GM18907 (cell line): Measurements from ENCODE around the gene C2orf42.
"Not testable (repeated sequence)": the region's sequence is repeated elsewhere in the genome, so short reads cannot be mapped to it uniquely, and the experiment has no call there.

Experiments used
- ATAC-seq: cut with Tn5 transposase; IDR thresholded peaks from one replicate; pipeline ENCODE4 v1.9.1; 2021; ENCODE audit warnings: mild to moderate bottlenecking, moderate library complexity; ENCODE audit not compliant: unreplicated experiment

The C2orf42 gene

DNA sequence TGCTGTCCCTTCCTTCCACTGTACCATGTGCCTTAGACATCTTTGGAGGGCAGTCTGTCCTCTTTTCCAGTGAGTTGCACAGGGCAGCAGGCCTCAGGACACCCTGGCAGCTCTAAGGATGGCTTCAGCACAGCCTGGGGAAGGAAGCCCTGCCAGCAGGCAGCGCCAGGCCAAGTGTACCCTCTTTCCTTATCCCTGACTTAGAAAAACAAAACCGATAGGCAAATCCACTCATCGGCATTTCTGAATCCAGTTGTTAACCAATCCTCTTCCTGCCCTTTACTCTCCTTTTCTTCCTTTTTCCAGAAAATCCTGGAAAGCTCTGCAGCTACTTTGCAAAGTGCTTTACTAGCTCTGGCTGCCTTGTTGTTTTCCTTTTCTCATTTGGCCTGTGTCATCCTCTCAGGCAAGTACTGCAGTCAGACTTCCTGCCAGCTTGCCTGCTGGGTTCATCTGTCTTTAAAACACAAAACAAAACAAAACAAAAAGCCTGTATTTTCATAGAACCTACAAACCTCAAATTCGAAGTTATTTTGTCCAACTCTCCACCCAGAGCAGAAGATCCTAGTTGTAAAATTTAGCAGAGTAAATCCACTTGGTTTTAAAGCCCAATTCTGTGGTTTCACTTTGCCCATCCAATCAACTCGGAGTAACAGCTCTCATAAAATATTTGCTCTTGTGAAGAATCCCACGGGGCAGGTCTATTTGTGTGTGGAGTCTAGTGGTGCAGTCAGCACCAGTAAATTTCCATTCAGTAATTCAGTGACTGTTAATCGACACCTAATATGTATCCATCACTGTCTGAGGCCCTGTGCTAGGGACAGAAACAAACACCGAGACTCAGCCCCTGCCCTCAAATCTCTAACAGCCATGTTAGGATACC is 58.3 kb downstream of the C2orf42 start:
- peak; percentile 58 for ATAC-seq

DNA sequence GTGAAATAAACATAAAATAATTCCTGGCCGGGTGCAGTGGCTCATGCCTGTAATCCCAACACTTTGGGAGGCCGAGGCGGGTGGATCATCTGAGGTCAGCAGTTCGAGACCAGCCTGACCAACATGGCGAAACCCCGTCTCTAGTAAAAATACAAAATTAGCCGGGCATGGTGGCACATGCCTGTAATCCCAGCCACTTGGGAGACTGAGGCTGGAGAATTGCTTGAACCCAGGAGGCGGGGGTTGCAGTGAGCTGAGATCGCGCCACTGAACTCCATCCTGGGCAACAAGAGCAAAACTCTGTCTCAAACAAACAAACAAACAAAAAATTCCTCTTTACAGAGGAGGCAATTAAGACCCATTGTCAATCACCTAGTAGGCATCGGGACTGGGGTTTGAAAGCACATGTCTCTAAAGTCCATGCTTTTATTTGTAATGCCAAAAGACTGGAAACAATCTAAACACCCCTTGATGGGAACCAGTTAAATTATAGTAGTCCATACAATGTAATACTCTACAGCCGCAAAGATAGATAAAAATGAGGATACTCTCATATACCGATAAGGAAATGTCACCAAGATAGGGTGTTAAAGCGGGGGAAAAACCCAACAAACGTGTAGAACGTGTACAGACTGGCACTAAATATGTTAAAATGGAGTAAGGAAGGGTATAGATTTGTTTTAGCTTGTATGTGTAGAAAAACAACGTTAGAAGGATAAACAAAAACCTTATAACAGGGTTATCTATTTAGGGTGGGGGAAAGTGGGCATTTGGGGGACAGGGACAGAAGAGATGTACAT is 59.3 kb downstream of the C2orf42 start:
- not testable (repeated sequence) for ATAC-seq

DNA sequence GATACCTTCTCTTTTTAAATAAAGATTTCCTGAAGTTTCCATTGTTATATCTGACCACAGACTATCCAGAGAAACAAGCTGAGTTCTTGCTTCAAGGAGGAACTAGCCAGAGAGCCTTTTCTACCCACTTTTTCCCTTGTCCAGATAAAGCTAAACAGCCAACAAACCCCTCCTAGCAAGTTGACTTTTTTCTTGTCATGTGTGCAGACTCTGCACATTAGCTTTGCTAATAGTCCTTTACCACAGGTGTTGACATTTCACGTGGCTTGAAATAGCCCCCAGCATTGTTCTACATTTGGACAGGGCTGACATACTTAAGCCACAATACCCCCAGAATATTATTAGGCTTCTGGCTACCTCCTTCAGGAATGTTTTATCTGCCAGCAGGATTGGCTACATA is 62.8 kb downstream of the C2orf42 start:
- no peak for ATAC-seq

DNA sequence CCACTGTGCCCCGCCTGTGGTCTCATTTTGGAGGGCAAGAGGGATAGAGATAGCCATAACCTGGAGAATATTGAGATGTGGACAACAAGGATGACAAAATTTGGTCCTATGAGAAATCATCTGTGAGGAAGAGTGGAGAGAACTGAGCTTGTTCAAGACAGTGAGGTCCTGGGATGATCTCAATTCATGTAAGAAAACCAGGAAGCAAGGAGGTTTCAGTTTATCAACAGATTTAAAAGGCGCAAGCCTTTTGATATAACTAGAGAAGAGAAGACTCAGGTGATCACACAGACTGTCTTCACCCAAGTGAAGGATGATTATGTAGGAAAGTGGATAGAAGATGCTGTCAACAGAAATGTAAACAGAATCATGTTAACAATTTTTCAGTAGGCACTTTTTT is 64.4 kb downstream of the C2orf42 start:
- ATAC-seq: no peak

DNA sequence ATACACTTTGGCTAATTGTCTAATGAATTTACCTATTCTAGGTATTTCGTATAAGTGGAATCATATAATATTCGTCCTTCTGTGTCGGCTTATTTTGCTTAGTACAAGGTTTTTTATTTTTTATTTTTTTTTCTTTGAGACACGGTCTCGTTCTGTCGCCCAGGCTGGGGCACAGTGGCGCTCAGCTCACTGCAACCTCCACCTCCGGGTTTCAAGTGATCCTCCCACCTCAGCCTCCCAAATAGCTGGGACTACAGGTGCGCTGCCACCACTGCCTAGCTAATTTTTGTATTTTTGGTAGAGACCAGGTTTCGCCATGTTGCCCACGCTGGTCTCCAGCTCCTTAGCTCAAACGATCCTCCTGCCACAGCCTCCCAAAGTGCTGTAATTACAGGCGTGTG is 65.3 kb downstream of the C2orf42 start:
- no peak for ATAC-seq

DNA sequence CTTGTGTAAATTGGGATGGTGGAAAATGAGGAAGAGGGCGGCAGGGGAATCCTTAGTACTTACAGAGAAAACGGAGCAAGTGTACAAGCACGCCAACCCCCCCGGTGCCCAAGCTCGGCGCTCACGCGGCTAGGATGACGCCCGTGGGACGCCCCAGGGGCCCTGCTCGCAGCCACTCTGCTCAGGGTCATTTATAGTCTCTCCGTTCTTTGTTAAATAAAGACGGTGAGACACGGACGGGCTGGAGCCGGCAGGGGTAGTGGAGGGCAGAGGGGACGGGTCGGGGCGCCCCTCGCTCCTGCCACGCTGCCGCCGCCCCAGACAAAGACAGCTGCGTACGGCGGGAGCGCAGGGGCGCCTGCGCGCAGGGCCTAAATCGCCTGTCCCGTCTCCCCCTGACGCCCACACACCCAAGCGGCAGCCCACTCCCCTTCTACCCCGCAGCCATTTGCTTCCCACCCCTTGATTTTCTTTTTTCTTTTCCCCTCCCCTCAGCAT is 65.8 kb downstream of the C2orf42 start:
- ATAC-seq: peak; percentile 34

DNA sequence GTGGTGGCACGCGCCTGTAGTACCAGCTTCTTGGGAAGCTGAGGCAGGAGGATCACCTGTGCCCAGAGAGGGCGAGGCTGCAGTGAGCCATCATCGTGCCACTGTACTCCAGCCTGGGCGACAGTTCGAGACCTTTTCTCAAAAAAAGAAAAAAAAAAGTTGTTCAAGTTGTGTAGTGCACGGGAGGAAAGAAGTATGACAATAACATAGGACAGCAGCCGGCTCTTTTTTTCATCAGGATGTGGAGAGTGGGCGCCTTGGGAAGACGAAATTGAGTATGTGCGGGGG is 67.0 kb downstream of the C2orf42 start:
- no peak for ATAC-seq

DNA sequence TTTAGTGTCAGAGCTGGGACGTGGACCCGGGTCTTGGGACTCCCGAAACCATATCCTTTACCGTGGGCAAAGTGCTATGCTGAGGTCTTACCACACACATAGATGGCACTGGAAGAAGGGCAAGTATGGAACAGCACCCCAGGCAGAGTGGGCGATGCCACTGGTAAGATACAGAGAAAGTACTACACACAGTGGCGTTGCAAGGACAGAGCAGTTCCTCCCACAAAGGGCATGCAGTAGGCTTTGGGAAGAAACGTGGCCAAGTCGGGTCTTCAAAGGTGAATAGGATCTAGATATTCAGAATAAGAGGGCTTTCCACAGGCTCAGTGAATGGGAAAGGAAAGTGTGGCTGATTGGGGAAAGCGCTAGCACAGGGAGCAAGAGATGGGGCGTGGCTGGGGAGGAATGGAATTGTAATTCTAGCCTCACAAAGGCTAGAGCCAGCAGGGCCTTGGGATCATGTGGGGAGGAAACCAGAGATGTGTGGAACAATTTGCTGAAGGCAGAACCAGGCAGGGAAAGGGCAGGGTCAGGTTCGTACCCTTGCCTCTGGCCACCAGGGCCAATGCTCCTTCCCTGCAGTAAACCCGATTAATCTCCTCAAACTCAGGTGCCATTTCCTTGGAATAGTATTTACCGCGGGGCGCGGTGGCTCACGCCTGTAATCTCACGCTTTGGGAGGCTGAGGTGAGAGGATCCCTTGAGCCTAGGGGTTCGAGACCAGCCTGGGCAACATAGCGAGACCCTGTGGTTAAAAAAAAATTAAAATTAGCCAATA is 67.6 kb downstream of the C2orf42 start:
- no peak for ATAC-seq

DNA sequence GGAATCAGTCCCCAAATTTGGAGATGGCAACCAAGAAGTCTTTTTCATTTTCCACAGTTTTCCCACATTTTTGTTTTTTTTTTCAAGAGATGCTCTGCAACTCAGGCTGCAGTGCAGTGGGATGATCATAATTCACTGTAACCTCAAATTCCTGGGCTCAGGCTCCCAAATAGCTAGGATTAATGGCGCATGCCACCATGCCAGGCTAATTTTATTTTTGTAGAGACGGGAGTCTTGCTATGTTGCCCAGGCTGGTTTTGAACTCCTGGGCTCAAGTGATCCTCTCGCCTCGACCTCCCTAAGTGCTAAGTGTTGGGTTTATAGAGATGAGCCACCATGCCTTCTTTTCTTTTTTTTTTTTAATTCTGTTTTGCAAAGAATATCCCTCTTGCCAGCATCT is 68.3 kb downstream of the C2orf42 start:
- no peak for ATAC-seq

DNA sequence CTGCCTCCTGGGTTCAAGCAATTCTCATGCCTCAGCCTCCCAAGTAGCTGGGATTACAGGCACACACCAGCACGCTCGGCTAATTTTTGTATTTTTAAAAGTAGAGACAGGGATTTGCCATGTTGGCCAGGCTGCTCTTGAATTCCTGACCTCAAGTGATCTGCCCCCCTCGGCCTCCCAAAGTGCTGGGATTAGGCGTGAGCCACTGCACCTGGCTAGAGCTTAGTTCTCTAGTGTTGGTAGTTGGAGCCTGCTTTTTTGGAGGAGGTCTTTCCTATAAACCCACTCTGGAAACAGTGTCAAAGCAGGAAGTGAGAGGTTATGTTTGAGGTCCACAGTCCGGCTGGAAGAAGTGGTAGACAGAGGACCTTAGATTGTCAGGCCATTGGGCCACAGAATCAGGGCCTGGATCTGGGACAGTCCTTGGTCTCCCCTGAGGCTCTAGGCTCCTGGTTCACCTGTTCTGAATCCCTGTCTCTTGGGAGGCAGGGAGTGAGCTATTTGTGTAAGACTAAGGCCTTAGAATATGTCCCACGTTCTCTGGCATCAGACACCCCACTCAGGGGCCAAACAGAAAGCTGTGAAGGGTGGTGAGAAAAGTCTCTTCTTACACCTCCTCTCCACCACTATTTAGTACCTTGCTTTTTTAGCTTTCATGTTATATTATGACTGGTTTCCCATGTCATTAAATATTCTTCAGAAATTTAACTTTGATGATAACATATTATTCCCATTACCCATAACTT is 69.0 kb downstream of the C2orf42 start:
- no peak for ATAC-seq

DNA sequence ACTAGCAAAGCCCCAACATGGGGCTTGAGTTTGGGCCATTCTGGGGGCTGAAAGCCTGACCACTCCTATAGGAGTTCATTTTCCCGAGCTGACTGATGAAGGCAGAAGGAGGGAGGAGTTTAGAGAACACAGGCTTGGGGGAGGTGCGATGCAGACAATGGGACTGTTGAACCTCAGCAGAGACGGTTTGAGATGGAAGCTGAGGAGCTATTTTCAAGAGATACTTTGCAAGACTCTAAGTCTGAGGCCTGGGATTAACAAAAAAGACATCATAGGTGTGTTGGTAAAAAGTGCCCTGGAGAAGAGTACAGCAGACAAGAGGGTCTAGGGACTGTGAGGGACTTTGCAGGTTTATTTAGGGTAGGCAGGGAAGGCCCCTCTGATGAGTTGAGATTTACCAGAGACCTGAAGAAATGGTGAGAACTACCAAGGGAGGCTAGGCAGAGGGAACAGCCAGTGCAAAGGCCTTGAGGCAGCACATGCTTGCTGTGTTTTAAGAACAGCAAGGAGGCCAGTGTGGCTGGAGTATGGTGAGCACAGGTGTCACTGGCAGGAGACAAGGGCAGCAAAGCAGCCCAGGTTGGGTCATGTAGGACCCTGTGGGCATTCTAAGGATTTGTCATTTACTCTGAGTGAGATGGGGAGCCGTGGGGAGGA is 71.9 kb downstream of the C2orf42 start:
- ATAC-seq: no peak

DNA sequence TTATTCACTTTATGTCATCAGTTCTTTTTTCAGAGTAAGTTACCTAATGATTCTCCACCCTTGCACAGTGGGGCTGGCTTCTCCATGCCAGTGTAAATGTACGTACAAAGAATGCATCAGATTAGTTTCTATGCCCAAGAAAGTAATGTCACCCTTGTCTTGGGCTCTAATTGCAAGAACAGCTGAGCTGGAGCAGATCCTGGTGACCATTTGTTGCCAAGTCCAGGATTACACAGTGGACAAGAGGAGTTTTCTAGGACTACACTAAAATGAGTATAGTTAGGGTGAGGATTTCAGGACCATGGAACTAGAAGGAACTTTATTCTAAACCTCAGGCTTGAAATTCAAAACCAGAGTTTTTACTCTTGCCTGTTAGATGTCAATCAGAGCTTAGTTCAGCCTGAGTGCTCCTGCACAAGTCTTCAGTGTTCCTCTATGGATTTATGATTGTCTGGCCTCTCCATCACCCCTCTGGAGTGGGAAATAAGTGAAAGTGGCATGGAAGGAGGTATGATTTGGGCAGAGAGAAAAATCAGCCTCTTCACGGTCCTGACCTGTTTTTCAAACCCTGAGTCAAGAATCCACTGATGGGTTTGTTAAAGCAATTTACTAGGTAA is 73.8 kb downstream of the C2orf42 start:
- no peak for ATAC-seq

DNA sequence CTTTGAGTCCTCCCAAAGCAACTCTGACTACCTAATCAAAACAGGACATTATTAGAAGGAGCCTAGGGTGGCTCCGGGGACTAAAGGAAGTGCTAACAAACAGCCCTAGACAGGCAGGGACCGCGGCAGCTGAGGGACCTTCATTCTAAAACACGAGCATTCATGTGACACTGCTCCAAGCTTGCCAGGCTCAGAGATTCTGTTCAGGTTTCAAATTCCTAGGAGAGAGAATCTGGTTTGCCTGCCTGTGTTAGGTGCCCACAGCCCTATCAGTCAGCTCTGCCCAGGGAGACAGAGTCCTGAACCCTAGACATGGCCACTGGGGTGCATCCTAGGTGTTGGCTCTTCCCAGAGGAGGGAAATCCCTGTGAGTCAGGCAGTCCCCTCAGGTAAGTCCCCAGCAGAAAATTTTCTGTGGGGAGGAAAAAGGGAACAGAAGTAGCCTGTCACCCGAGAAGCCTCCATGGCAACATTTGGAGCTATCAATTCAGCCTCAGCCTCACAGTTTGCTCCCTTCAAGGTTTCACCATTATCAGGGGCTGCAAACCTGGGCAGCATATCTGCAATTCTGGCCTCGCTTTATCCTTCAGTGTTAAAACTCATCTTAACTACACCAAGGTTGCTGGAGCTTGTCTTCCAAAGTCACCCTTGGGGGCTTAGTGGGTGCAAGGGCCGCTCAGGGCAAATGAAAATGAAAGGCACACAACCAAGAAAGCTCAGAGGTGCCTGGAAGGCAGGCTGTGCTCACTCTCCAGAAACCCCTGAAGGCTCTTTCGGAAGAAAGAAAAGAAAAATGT is 75.0 kb downstream of the C2orf42 start:
- ATAC-seq: peak; percentile 56

DNA sequence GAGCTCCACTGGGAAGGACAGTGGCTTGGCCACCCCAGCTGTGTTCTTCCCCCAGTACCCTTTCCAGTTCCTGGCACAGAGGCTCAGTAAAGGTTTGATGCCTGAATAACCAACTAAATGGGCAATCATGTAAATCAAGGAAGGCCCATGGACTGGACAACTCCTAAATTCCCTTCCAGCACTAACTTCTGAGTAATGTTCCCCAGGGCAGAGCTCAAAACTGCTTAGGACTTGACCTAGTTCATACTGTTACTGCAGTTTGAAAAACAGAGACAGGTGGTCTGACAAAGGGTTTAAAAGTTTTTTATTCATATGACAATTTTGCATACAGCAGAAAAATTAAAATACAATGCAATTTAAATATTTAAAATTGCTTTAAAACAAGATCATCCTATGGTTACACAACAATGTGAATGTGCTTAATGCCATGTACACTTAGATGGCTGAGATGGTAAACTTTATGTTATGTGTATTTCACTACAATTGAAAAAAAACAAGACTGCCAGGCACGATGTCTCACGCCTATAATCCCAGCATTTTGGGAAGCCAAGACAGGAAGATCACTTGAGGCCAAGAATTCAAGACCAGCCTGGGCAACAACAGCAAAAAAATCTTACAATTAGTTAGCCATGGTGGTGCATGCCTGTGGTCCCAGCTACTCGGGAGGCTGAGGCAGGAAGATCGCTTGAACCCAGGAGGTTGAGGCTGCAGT is 77.3 kb downstream of the C2orf42 start:
- ATAC-seq: no peak

DNA sequence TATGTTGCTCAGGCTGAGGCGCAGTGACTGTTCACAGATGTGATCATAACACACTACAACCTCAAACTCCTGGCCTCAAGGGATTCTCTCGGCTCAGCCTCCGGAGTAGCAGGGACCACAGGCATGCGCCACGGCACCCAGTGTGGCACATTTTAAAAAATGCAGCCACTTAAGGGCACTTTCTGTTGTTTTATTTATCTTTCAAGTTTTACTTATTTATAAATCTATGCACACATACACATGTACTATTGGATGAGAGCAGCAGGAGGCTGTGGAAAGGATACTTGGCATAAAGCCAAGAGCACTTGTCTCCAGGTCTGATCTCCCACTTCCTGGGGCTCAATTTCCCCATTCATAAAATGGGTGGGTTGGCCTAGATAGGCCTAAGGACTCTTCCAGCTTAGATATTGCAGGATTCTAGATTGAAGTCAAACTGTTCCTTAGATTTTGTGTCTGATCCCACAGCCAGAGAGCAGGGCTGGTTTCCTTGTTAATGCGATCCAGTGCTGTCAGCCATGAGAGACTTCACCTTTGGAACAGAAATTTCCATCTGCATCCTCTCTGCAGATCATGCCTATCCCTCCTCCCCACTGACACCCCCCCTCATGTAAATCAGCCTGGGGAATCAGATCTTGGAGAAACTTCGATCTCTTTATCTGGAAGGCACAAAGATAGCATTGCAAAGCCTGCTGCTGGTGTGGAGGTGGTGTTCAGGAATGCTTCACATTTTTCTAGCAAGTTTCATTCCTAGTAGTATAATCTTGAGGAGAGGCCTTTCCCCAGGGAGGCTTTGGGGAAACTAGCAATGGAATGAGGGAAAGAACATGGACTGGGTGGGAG is 78.8 kb downstream of the C2orf42 start:
- no peak for ATAC-seq

DNA sequence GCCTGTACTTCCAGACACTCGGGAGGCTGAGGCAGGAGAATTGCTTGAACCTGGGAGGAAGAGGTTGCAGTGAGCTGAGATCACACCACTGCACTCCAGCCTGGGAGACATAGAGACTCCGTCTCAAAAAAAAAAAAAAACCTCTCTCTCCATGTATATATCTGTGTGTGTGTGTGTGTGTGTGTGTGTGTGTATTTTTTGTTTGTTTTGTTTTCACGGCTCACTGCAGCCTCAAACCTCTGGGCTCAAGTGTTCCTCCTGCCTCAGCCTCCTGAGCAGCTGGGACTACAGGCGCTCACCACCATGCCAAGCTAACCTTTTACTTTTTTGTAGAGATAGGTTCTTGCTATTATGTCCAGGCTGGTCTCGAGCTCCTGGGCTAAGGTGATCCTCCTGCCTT is 80.4 kb downstream of the C2orf42 start:
- not testable (repeated sequence) for ATAC-seq

DNA sequence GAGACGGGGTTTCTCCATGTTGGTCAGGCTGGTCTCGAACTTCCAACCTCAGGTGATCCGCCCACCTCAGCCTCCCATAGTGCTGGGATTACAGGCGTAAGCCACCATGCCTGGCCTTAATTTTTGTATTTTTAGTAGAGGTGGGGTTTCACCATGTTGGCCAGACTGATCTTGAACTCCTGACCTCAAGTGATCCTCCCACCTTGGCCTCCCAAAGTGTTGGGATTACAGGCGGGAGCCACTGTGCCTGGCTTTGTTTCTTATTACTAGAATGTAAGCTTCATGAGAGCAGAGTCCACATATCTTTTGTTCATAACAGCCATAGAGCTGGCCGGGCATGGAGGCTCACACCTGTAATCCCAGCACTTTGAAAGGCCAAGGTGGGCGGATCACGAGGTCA is 84.7 kb downstream of the C2orf42 start:
- not testable (repeated sequence) for ATAC-seq
